ENCODE measurements around the gene FOXK1. TPM values are rescaled to one million over a fixed set of nuclear protein-coding genes. Genes with fewer than 3 reads are reported as not detected.

FOXK1 gene
- total RNA-seq, 1 donor from 2014 or later, result 53.6 TPM

DNA sequence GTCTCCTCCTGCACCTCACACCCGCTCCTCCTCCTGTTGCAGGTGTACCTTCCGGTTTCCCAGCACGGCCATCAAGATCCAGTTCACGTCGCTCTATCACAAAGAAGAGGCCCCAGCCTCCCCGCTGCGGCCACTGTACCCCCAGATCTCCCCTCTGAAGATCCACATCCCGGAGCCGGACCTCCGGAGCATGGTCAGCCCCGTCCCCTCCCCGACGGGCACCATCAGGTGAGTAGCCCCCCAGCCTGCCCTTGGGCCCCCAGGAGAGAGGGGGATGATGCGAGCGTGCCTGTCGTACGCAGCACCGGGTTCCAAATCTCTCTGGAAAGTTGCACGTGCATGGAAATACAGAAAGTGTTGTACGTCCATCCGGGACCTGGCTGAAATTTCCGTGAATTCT, 58.7 kb downstream of the FOXK1 start:
- no peaks in the 10 kb centered on the region for H4K20me1 ChIP-seq (ENCODE audit: insufficient read depth, low read length)
- TF ChIP-seq, protein P1, sequence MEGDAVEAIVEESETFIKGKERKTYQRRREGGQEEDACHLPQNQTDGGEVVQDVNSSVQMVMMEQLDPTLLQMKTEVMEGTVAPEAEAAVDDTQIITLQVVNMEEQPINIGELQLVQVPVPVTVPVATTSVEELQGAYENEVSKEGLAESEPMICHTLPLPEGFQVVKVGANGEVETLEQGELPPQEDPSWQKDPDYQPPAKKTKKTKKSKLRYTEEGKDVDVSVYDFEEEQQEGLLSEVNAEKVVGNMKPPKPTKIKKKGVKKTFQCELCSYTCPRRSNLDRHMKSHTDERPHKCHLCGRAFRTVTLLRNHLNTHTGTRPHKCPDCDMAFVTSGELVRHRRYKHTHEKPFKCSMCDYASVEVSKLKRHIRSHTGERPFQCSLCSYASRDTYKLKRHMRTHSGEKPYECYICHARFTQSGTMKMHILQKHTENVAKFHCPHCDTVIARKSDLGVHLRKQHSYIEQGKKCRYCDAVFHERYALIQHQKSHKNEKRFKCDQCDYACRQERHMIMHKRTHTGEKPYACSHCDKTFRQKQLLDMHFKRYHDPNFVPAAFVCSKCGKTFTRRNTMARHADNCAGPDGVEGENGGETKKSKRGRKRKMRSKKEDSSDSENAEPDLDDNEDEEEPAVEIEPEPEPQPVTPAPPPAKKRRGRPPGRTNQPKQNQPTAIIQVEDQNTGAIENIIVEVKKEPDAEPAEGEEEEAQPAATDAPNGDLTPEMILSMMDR (IDR thresholded peaks at IDR 0.05; ENCODE audit: insufficient read depth, low read depth, low read length), result no peak
- TF ChIP-seq EZH2 (IDR thresholded peaks at IDR 0.05; ENCODE audit: insufficient read depth, low read length), result no peak
- no peaks in the 10 kb centered on the region for H3K9me3 ChIP-seq (ENCODE audit: insufficient read depth, low read depth, low read length)
- FAIRE-seq (no peak), DNase-seq (ENCODE audit: low read depth) (no peak)
- Mint-ChIP-seq H3K4me1 (ENCODE audit: low read depth, unreplicated experiment) (peaks cover 40% of the 10 kb centered on the region), H3K36me3 (ENCODE audit: low read depth, unreplicated experiment) (peaks cover 30% of the 10 kb centered on the region), H3K4me3 (ENCODE audit: unreplicated experiment) (no peak overlapping the region), H3K27me3 (ENCODE audit: low read depth, unreplicated experiment) (no peaks in the 10 kb centered on the region), H3K27ac (ENCODE audit: unreplicated experiment) (no peak overlapping the region), H3K9me3 (ENCODE audit: unreplicated experiment) (no peaks in the 10 kb centered on the region)
- H3K79me2 ChIP-seq (ENCODE audit: insufficient read depth, low read length), result peaks cover 46% of the 10 kb centered on the region
- H3K9ac ChIP-seq (ENCODE audit: low read length), result no peak overlapping the region
- no peak overlapping the region for H3K4me2 ChIP-seq (ENCODE audit: low read length)
- no peak overlapping the region for H3K4me3 ChIP-seq (ENCODE audit: insufficient read depth, low read depth, low read length)
- H2AFZ ChIP-seq (ENCODE audit: low read depth, low read length), result no peak overlapping the region
- peaks cover 5% of the 10 kb centered on the region for H3K36me3 ChIP-seq (ENCODE audit: insufficient read depth, low read length)
- peaks cover 42% of the 10 kb centered on the region for H3K4me1 ChIP-seq (ENCODE audit: insufficient read depth, low read length)
- no peaks in the 10 kb centered on the region for H3K27me3 ChIP-seq (ENCODE audit: insufficient read depth, low read length)
- no peak overlapping the region for H3K27ac ChIP-seq (ENCODE audit: low read depth, low read length)

DNA sequence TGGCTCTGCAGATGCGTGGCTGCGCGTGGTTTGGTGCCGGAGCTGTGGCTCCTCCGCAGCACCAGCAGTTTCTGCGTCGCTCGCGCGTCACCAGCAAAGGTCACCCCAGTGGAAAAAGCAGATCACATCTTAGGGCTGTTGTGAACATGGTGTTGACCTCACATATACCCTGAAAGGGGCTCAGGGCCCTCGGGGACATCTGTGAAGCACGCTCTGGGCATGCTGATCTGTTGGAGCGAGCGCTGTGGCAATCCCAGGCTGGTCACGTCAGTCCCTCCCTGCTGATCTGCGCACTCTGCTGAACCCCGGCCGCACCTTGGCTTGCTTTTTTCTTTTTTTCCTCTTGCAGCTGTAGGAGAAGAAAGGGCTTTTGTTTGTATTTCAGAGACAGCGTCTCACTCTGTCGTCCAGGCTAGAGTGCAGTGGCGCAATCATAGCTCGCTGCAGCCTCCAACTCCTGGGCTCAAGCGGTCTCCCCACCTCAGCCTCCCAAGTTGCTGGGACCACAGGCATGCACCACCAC, 60.0 kb downstream of the FOXK1 start:
- no peak for FAIRE-seq
- peaks cover 48% of the 10 kb centered on the region for H3K4me1 Mint-ChIP-seq (ENCODE audit: low read depth, unreplicated experiment)
- H3K9me3 ChIP-seq (ENCODE audit: insufficient read depth, low read depth, low read length), result no peaks in the 10 kb centered on the region

DNA sequence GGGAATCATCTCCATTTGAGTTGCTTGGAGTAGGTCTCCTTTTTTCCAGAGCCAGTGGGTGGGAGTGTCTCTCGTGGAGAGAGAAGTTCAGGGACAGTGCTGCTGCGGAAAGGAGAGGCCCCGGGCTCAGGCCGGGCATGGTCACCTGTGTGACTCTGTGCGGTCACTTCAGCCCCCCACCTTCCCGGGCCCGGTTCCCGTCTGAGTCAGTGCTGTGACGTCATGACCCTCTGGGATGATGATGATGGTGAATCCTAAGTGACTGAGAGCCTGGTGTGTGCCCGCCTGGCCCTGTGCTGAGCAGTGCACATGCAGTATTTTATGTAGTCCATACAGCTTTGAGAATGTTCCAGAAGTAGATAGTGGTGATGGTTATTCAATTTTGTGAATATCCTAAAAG, 60.8 kb downstream of the FOXK1 start:
- DNase-seq (ENCODE audit: low read depth) (peak; percentile 12), FAIRE-seq (no peak)
- Histone ChIP-seq H3K27ac (ENCODE audit: low read depth, low read length) (no peak overlapping the region), H3K4me1 (ENCODE audit: insufficient read depth, low read length) (peaks cover 47% of the 10 kb centered on the region), H3K27me3 (ENCODE audit: insufficient read depth, low read length) (no peaks in the 10 kb centered on the region), H3K4me2 (ENCODE audit: low read length) (no peak overlapping the region), H3K9ac (ENCODE audit: low read length) (no peak overlapping the region), H3K36me3 (ENCODE audit: insufficient read depth, low read length) (peaks cover 5% of the 10 kb centered on the region), H4K20me1 (ENCODE audit: insufficient read depth, low read length) (no peaks in the 10 kb centered on the region), H2AFZ (ENCODE audit: low read depth, low read length) (no peak overlapping the region), H3K9me3 (ENCODE audit: insufficient read depth, low read depth, low read length) (no peaks in the 10 kb centered on the region), H3K4me3 (ENCODE audit: insufficient read depth, low read depth, low read length) (no peak overlapping the region), H3K79me2 (ENCODE audit: insufficient read depth, low read length) (peaks cover 41% of the 10 kb centered on the region)
- peaks cover 38% of the 10 kb centered on the region for H3K36me3 Mint-ChIP-seq (ENCODE audit: low read depth, unreplicated experiment)
- H3K27ac Mint-ChIP-seq (ENCODE audit: unreplicated experiment), result no peak overlapping the region
- no peak overlapping the region for H3K4me3 Mint-ChIP-seq (ENCODE audit: unreplicated experiment)
- H3K27me3 Mint-ChIP-seq (ENCODE audit: low read depth, unreplicated experiment), result no peaks in the 10 kb centered on the region
- no peaks in the 10 kb centered on the region for H3K9me3 Mint-ChIP-seq (ENCODE audit: unreplicated experiment)
- peaks cover 50% of the 10 kb centered on the region for H3K4me1 Mint-ChIP-seq (ENCODE audit: low read depth, unreplicated experiment)
- TF ChIP-seq, protein P1 (IDR thresholded peaks at IDR 0.05; ENCODE audit: insufficient read depth, low read depth, low read length), result no peak
- TF ChIP-seq EZH2 (IDR thresholded peaks at IDR 0.05; ENCODE audit: insufficient read depth, low read length), result no peak

More for the DNA sequence above, 60.0 kb downstream of the FOXK1 start:
- Histone ChIP-seq H3K9ac (ENCODE audit: low read length) (no peak overlapping the region), H3K27me3 (ENCODE audit: insufficient read depth, low read length) (no peaks in the 10 kb centered on the region), H4K20me1 (ENCODE audit: insufficient read depth, low read length) (no peaks in the 10 kb centered on the region), H3K4me3 (ENCODE audit: insufficient read depth, low read depth, low read length) (no peak overlapping the region), H3K27ac (ENCODE audit: low read depth, low read length) (no peak overlapping the region), H3K79me2 (ENCODE audit: insufficient read depth, low read length) (peaks cover 40% of the 10 kb centered on the region), H2AFZ (ENCODE audit: low read depth, low read length) (no peak overlapping the region), H3K4me1 (ENCODE audit: insufficient read depth, low read length) (peaks cover 47% of the 10 kb centered on the region), H3K4me2 (ENCODE audit: low read length) (no peak overlapping the region), H3K36me3 (ENCODE audit: insufficient read depth, low read length) (peaks cover 5% of the 10 kb centered on the region)
- Mint-ChIP-seq H3K27me3 (ENCODE audit: low read depth, unreplicated experiment) (no peaks in the 10 kb centered on the region), H3K9me3 (ENCODE audit: unreplicated experiment) (no peaks in the 10 kb centered on the region), H3K36me3 (ENCODE audit: low read depth, unreplicated experiment) (peaks cover 36% of the 10 kb centered on the region), H3K27ac (ENCODE audit: unreplicated experiment) (no peak overlapping the region), H3K4me3 (ENCODE audit: unreplicated experiment) (no peak overlapping the region)
- no peak for TF ChIP-seq EZH2 (IDR thresholded peaks at IDR 0.05; ENCODE audit: insufficient read depth, low read length)
- TF ChIP-seq, protein P1 (IDR thresholded peaks at IDR 0.05; ENCODE audit: insufficient read depth, low read depth, low read length), result no peak
- DNase-seq (ENCODE audit: low read depth), result no peak
